Loucy (cell line): ENCODE measurements around the gene PLOD3.

Experiments used
- CTCF ChIP-seq: fragments of 200-600 bp; sonication (generic); conservative IDR thresholded peaks from 2 replicates; pipeline ENCODE4 v1.5.1; 2014; ENCODE audit warnings: mild to moderate bottlenecking, antibody characterized with exemption, low read length
- EZH2phosphoT487 ChIP-seq: fragments of 200-600 bp; IDR thresholded peaks from 2 replicates; pipeline ENCODE4 v1.6.1; 2018; ENCODE audit warnings: antibody characterized with exemption, mild to moderate bottlenecking, moderate library complexity, borderline replicate concordance

- TF ChIP-seq CTCF (no peak), EZH2phosphoT487 (no peak)
These were observed 53.9 kb downstream of the PLOD3 start for GRCh38 chr7:101163279-101164070.
